CD4-positive, alpha-beta T cell treated with Interleukin-15 for 4 hours (primary cell): ENCODE data around the gene SFTA2.

ENCODE experiments used
- DNase-seq: peaks from one replicate; pipeline ENCODE4 v3.0.0-alpha.2; 2020; ENCODE audit warnings: low spot score

SFTA2 gene

DNA sequence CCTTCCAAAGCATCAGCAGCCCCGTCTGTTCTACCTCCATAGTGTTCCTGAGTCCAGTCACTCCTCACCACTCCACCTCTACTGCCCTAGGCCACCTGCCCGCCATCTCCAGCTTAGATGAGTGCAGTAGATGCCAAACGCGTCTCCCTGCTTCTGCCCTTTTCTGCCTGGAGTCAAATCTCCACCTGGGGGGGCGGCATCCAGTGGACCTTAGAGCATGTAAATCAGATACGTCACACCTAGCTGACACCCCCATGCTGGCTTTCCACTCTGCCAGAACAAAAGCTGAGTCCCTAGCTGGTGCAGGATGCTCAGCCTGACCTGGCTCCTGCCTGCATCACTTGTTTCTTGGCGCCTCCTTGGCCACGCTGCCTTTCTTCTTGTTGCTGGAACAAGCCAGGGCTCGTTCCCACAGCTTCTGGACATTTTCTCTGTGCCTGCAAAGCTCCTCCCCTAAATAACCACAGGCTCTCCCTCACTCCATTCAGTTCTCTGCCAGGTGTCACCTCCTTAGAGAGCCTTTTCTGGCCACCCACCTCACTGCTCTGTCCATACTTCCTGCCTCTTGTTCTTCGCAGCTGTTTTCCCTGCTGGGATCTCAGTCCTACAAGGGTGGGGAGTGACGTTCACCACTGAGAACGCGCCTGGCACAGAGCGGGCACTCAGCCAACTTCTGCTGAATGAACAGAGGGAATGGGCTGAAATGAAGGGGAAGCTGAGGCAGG is 41.9 kb downstream of the SFTA2 start:
- DNase-seq = no peak

DNA sequence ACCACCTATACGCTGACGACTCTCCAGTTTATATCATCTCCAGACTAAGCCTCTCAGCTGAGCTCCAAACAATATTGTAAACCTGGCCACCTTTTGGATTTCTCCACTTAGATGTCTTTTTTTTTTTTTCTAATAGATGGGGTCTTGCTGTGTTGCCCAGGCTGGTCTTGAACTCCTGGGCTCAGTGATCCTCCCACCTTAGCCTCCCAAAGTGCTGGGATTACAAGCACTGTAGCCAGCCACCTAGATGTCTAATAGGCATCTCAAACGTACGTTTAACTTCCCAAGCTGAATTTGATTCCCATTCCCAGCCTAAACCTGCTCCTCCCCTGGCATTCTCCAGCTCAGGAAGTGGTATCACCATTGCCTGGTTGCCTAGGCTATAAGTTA is 42.5 kb downstream of the SFTA2 start:
- no peak for DNase-seq

DNA sequence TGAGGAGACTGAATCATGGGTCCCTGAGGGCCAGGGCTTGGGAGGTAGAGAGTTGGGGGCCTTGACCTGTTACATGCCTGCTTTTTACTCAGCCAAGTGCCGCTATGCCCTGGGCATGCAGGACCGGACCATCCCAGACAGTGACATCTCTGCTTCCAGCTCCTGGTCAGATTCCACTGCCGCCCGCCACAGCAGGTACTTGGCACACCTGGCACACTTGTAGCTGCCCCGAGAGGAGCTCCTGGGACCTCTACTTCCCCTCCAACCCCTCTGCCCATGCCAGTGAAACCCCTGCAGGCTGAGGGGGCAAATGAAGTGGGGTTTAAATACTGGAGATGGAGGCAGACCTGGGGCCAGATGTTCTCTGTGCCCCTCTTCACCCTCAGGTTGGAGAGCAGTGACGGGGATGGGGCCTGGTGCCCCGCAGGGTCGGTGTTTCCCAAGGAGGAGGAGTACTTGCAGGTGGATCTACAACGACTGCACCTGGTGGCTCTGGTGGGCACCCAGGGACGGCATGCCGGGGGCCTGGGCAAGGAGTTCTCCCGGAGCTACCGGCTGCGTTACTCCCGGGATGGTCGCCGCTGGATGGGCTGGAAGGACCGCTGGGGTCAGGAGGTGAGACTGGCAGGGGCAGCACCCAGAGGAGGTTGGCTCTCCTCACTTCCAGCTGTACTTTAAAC is 43.0 kb downstream of the SFTA2 start:
- DNase-seq = no peak

DNA sequence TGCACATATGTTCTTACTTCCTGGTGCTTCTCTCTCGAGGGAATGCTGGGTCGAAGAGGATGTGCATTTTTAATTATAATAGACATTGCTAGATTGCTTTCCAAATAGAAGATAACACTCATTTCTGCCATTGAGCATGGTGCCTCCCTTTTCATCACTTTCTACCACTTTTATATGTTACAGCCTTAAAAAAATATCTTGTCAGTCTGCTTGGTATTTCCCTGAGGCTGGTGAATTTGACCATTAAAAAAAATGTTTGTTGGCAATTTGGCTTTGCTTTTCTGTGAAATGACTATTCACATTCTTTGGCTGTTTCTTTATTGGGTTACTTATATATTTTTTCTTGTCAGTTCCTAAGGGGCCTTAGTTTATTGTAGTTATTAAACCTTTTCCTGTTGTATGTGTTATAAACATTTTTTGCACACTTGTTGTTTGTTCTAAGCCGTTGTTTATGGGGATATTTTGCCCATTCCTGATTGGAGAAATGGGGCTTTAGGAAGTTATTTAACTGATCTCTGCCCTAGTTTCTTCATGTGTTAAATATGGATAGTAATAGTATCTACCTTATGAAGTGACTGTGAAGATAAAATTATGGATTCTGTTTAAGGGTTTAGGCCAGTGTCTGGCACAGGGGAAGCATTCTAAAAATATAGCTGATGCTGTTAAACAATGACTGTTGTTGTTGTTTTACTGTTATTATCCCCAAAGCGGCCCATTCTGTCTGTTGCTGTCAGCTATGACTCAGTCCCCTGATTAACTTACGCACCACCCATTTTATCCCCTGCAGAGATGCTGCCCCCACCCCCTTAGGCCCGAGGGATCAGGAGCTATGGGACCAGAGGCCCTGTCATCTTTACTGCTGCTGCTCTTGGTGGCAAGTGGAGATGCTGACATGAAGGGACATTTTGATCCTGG is 43.8 kb downstream of the SFTA2 start:
- DNase-seq = no peak

DNA sequence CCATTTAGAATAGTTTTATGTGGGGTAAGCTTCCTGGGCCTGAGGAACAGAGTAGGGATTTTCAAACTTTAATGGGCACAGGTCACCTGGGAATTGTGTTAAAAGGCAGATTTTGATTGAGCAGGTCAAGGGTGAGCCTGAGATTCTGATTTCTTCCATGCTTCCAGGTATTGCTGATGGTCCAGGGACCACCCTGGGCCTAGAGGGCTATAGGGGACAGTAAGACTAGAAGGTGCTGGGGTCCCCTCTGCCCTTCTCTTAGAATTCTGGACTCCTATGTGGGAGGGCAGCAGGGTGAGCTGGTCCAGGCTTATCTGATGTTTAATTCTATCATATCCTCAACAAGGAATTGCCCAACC is 45.1 kb downstream of the SFTA2 start:
- no peak for DNase-seq

DNA sequence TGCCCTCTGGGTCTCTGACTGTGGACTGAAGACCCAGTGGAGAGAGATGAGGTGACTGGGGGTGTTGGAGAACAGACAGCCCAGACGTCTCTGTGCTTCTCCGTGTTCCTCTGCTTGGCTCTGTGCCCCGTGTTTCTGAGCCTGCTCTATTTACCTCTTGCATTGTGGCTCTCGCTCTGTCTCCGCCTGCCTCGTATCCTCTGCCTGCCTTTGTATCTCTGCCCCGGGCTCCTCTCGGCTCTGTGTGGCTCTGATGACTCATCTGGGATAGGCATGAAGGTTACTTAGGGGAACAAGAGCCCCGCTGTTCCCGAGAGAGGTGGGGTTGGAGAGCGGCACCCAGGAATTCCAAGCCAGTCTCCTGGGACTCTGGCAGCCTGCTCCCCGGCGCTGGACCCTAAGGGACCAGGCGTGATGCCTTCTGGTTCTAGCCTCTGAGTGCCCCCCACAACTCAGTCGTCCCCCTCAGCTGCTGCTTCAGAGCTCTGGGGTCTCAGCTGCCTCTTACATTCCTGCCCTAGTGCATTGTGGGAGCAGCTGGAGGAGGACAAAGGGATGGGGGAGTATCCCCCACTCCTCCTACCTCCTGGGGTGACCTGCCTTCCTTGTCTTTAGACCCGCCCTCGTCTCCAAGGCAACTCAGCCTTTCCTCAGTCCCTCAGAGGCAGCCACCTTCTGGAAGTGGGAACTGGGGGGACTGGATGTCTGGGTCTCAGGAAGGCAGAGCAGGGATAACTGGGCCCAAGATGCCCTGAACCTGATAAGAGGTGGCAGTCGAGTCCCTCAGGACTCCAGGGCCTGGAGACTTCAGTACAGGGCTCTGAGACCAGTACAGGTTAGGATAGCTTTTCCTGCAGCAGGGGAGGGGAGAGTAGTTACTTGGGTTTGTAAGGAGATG is 45.7 kb downstream of the SFTA2 start:
- DNase-seq = no peak

GRCh38 chr6:30885481-30885998 is 46.4 kb downstream of the SFTA2 start:
- no peak for DNase-seq

GRCh38 chr6:30884521-30885480 is 47.2 kb downstream of the SFTA2 start:
- peak; percentile 20 for DNase-seq

GRCh38 chr6:30883685-30884520 is 48.1 kb downstream of the SFTA2 start, which contains the start of gene DDR1:
Gene DDR1, plus strand, starts transcription at chr6:30884519. Its CDS starts 4,211 bp downstream, at chr6:30888730.
- peak; percentile 40 for DNase-seq

GRCh38 chr6:30882759-30883684 is 48.9 kb downstream of the SFTA2 start:
- no peak for DNase-seq

GRCh38 chr6:30882204-30882758 is 49.7 kb downstream of the SFTA2 start:
- no peak for DNase-seq

GRCh38 chr6:30881392-30882203 is 50.4 kb downstream of the SFTA2 start:
- DNase-seq = no peak
